Measurements from ENCODE around the gene ADAP1. TPM values are rescaled to one million over a fixed set of nuclear protein-coding genes. Genes with fewer than 3 reads are reported as not detected.

Gene ADAP1
- total and polyA plus RNA-seq, 2 of the 13 experiments (the other 11 are each of a cell fraction or from before 2014, with no cell fraction given), result 10.5 to 24.6 TPM

GRCh38 chr7:983004-983615 lies 28.6 kb upstream of the ADAP1 start, which contains the start of gene CYP2W1 (continued):
- TF ChIP-seq DMTF1 (CRISPR knock-in tag; IDR thresholded peaks at IDR 0.05) (no peak), ZBTB26 (CRISPR knock-in tag; IDR thresholded peaks at IDR 0.05; ENCODE audit: borderline replicate concordance) (no peak), MED8 (CRISPR knock-in tag; IDR thresholded peaks at IDR 0.05; ENCODE audit: insufficient replicate concordance) (peak; percentile 48), ZNF121 (CRISPR knock-in tag; IDR thresholded peaks at IDR 0.05) (no peak), ZNF782 (CRISPR knock-in tag; IDR thresholded peaks at IDR 0.05; ENCODE audit: borderline replicate concordance) (peak; percentile 4; the same call in 1 of the 2 replicates), FOXK1 (CRISPR knock-in tag; IDR thresholded peaks at IDR 0.05; ENCODE audit: borderline replicate concordance, low read depth) (no peak), HOXD1 (CRISPR knock-in tag; IDR thresholded peaks at IDR 0.05) (0 out of 2 replicates have a peak, but pooled peaks have one; percentile 49), ZNF3 (CRISPR knock-in tag; IDR thresholded peaks at IDR 0.05) (no peak), WIZ (CRISPR knock-in tag; IDR thresholded peaks at IDR 0.05) (no peak), SYNCRIP (IDR thresholded peaks at IDR 0.05; ENCODE audit: insufficient read depth, low read depth, low read length) (no peak), MXD3 (CRISPR knock-in tag; IDR thresholded peaks at IDR 0.05) (peak; percentile 75), ZGPAT (CRISPR knock-in tag; IDR thresholded peaks at IDR 0.05) (peak; percentile 85; the same call in 1 of the 2 replicates), ZNF790 (CRISPR knock-in tag; IDR thresholded peaks at IDR 0.05; ENCODE audit: borderline replicate concordance) (no peak), DNMT3B (CRISPR knock-in tag; conservative IDR thresholded peaks at IDR 0.05) (no peak), ZNF788 (CRISPR knock-in tag; IDR thresholded peaks at IDR 0.05; ENCODE audit: borderline replicate concordance) (peak; percentile 19; the same call in 1 of the 2 replicates), DNMT1 (CRISPR knock-in tag; IDR thresholded peaks at IDR 0.05) (0 out of 2 replicates have a peak, but pooled peaks have one; percentile 33), SMYD3 (CRISPR knock-in tag; IDR thresholded peaks at IDR 0.05) (no peak; the same call in 1 of the 2 replicates), ZSCAN22 (CRISPR knock-in tag; IDR thresholded peaks at IDR 0.05) (no peak), HIC2 (CRISPR knock-in tag; IDR thresholded peaks at IDR 0.05; ENCODE audit: low read depth) (no peak), ZBTB42 (CRISPR knock-in tag; IDR thresholded peaks at IDR 0.05) (no peak), ZNF12 (CRISPR knock-in tag; IDR thresholded peaks at IDR 0.05) (no peak), CHD2 (IDR thresholded peaks at IDR 0.05; ENCODE audit: low read depth, low read length) (no peak), ZNF660 (CRISPR knock-in tag; IDR thresholded peaks at IDR 0.05; ENCODE audit: borderline replicate concordance, low read depth) (no peak)
